ENCODE data around the gene TOM1.

TOM1 gene

GRCh38 chr22:35373781-35374180 lies 74.1 kb downstream of the TOM1 start:
- no peak for DNase-seq (ENCODE audit: low spot score)

GRCh38 chr22:35375031-35375430 lies 75.3 kb downstream of the TOM1 start:
- no peak for DNase-seq (ENCODE audit: low spot score)

DNA sequence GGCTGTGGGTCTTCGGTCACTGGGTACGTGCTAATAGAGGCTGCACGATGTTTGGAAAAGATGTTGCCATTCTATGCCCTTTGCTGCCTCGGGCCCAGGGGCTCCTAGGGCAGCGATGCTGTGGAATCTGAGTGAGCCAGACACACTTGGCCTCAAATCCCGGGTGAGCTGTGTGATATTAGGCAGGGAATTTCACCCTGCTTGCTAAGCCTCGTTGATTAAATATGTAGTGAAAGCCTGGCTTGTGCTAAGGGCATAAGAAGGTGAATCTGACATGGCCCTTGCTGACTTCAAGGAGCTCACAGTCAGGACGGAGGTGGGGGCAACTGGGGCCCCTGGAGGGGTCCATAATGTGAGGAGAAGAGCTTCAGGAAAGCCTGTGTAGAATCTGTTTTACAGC lies 75.8 kb downstream of the TOM1 start:
- DNase-seq (ENCODE audit: low spot score) = no peak

DNA sequence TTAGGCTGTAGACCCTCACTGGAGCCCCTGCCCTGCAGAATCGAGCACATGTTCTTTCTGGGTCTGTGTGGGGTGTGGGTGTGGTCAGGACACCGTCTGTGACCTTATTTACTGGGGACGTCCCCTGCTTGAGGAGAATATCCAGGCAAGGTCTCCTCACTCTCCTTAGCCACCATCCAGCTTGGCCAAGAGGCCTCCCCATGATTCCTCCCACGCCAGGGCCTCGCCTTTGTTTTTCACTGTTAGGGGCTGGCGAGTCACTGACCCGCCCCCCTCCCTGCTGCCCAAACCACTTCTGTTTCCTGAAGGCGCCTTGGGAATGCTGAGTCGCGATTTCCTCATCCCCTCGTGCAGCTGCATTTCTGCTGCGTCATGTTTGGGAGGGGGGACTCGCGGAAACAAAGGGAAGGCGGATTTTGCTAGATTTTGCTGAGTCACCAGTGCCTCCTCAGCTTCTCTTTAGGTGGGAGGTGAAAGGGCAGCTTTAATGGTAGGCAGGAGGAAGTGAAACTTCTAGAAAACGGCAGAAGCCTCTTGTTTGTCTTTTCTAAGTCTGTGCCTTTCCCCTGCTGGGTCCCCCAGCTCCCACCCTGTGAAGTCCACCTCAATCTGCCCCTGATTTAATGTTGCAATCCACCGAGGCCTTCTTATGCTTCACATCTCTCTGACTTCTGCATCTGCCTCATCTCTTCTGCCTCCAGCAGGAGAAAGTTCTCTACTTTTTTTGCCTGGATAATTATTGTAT lies 77.2 kb downstream of the TOM1 start:
- DNase-seq (ENCODE audit: low spot score) = peak; percentile 87

GRCh38 chr22:35377735-35378134 lies 78.0 kb downstream of the TOM1 start:
- DNase-seq (ENCODE audit: low spot score) = no peak

DNA sequence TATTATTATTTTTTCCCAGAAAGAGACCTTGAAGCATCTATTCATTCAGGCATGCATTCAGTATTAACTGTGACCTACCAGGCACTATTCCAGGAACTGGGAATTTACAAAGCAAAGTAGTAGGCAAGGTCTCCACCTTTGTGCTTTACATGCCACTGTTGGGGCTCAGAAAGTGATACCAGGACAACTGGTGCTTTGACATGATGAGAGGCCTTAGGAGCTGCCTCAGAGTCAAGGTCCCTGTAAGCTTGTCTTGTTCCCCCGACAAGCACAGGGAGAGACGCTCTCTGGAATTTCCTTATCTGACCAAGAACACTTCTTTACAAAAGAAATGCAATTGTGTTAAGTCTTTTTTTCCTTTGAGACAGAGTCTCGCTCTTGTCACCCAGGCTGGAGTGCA lies 78.9 kb downstream of the TOM1 start:
- no peak for DNase-seq (ENCODE audit: low spot score)

- DNase-seq (ENCODE audit: low spot score) = no peak
Measured at GRCh38 chr22:35379146-35379993, 79.7 kb downstream of the TOM1 start.

- no peak for DNase-seq (ENCODE audit: low spot score)
Measured at GRCh38 chr22:35380013-35380412, 80.3 kb downstream of the TOM1 start.

DNA sequence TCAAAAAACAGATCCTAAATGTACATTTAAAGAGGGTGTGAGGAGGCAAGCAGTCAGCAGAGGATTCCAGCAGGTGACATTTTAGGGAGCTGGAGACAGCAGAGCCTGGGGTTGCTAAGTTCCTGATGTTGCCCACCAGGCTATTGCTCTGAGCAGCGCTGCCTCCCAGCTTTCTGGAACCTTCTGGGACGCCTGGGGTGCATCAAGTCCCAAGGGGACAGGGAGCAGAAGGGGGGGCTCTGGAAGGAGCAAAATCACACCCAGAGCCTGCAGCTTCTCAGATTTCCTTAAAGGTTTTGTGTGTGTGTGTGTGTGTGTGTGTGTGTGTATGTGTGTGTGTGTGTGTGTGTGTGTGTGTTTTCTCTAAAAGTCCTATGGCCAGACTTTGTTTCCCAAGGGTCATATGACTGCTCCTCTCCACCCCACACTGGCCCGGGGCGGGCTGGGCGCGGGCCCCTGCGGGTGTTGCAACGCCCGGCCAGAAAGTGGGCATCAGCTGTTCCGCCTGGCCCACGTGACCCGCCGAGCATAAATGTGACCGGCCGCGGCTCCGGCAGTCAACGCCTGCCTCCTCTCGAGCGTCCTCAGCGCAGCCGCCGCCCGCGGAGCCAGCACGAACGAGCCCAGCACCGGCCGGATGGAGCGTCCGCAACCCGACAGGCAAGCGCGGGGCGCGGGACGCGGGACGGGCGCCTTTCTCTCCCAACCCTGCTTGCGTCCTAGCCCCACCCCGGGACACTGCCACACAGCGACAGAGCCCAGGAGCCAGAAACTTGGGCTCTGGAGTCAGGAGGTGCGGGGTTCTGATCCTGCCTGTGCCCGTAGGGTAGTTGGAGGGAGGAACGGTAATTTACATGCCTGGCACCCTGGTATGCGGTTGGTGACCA lies 81.1 kb downstream of the TOM1 start, which contains the start of gene HMOX1:
Gene HMOX1 (plus strand): TSS at position 560 of the 887 bp plus-strand sequence. CDS start 78 bp downstream, at position 638.
- DNase-seq (ENCODE audit: low spot score) = peak; percentile 78

DNA sequence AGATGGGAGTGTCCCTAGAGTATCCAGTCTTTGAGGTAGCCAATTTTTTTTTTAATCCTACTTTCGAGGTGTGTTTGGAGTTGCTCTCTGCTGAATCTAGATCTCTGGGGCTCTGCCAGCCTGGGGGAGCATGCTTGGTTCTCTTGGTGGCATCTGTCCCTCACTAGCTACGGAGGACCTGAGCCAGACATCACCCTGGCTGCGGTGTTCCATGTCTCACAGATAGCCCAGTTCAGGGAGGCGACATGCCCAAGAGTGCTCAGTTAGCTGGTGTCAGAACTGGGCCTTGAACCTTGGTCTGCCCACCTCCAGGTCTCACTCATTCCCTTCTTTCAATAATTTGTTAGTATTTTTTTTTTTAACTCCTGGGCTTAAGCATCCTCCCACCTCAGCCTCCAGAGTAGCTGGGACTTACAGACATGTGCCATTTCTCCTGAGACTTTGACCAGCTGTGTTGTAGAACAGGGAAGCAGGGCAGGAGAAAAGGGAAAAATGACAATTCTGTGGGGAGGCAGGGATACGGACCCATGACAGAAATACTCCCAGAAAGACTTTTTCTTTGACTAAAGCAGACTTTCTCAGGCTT lies 81.8 kb downstream of the TOM1 start:
- no peak for DNase-seq (ENCODE audit: low spot score)

GRCh38 chr22:35383679-35384071 lies 84.0 kb downstream of the TOM1 start:
- no peak for DNase-seq (ENCODE audit: low spot score)

GRCh38 chr22:35384527-35384926 lies 84.8 kb downstream of the TOM1 start:
- DNase-seq (ENCODE audit: low spot score) = no peak

- no peak for DNase-seq (ENCODE audit: low spot score)
Measured at GRCh38 chr22:35384975-35385588, 85.4 kb downstream of the TOM1 start.

- DNase-seq (ENCODE audit: low spot score) = no peak
Measured at GRCh38 chr22:35386670-35387288, 87.1 kb downstream of the TOM1 start.

DNA sequence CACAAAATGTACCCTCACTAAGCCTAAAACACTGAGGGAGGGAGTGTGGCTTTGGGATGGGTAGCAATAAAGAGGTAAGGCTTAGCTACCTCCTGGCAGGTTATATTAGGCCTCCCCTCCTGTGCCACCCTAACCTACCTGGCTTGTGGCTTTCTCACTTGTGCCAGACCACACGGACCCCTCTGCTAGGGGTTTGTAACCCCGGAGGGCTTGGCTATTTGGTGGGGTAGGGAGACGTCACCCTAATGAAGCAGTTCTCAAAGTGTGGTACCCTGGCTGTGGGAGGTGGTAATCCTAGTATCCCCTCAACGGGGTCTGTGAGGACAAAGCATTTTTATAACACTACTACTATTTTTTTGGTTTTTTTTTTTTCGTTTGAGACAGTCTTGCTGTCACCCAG lies 91.2 kb downstream of the TOM1 start:
- no peak for DNase-seq (ENCODE audit: low spot score)

GRCh38 chr22:35392357-35392756 lies 92.7 kb downstream of the TOM1 start:
- DNase-seq (ENCODE audit: low spot score) = no peak

- DNase-seq (ENCODE audit: low spot score) = no peak
Measured at GRCh38 chr22:35393116-35394010, 93.7 kb downstream of the TOM1 start.

- no peak for DNase-seq (ENCODE audit: low spot score)
Measured at GRCh38 chr22:35394011-35394312, 94.3 kb downstream of the TOM1 start.

- DNase-seq (ENCODE audit: low spot score) = no peak
Measured at GRCh38 chr22:35394810-35395563, 95.3 kb downstream of the TOM1 start.
